HEK293T (cell line): ENCODE results near the gene CTSO.

ENCODE experiments used
- ARNT ChIP-seq: fragments of 450-650 bp; IDR thresholded peaks from 2 replicates; pipeline ENCODE4 v1.6.1; 2017; ENCODE audit warnings: mild to moderate bottlenecking
- BHLHE40 ChIP-seq: fragments of 450-650 bp; IDR thresholded peaks from 2 replicates; pipeline ENCODE4 v1.6.1; 2016; ENCODE audit warnings: mild to moderate bottlenecking, moderate library complexity, borderline replicate concordance
- ELF4 ChIP-seq: fragments of 450-650 bp; IDR thresholded peaks from 2 replicates; pipeline ENCODE4 v1.6.1; 2017; ENCODE audit warnings: antibody characterized with exemption
- FOXA1 ChIP-seq: fragments of 450-650 bp; IDR thresholded peaks from 2 replicates; pipeline ENCODE4 v1.6.1; 2016; ENCODE audit warnings: mild to moderate bottlenecking
- FOXK2 ChIP-seq: fragments of 450-650 bp; IDR thresholded peaks from 2 replicates; pipeline ENCODE4 v1.6.1; 2016; ENCODE audit warnings: mild to moderate bottlenecking
- FOXM1 ChIP-seq: fragments of 450-650 bp; IDR thresholded peaks from 2 replicates; pipeline ENCODE4 v1.6.1; 2017; ENCODE audit warnings: mild to moderate bottlenecking, borderline replicate concordance
- L3MBTL2 ChIP-seq: fragments of 450-650 bp; conservative IDR thresholded peaks from 2 replicates; pipeline ENCODE4 v1.6.1; 2016; ENCODE audit warnings: mild to moderate bottlenecking
- LEF1 ChIP-seq: fragments of 450-650 bp; IDR thresholded peaks from 2 replicates; pipeline ENCODE4 v1.6.1; 2017; ENCODE audit warnings: mild to moderate bottlenecking, borderline replicate concordance
- NFRKB ChIP-seq: fragments of 450-650 bp; IDR thresholded peaks from 2 replicates; pipeline ENCODE4 v1.6.1; 2016; ENCODE audit warnings: mild to moderate bottlenecking, moderate library complexity
- PKNOX1 ChIP-seq: fragments of 450-650 bp; IDR thresholded peaks from 2 replicates; pipeline ENCODE4 v1.6.1; 2016
- SP1 ChIP-seq: fragments of 450-650 bp; IDR thresholded peaks from 2 replicates; pipeline ENCODE4 v1.6.1; 2017
- SUZ12 ChIP-seq: fragments of 450-650 bp; IDR thresholded peaks from 2 replicates; pipeline ENCODE4 v1.6.1; 2016; ENCODE audit warnings: mild to moderate bottlenecking
- TARDBP ChIP-seq: fragments of 450-650 bp; IDR thresholded peaks from 2 replicates; pipeline ENCODE4 v1.6.1; 2016

- TF ChIP-seq PKNOX1 (no peak), BHLHE40 (no peak), SP1 (no peak), ARNT (no peak), SUZ12 (no peak), ELF4 (no peak), FOXM1 (no peak), NFRKB (no peak), FOXK2 (no peak), L3MBTL2 (no peak), FOXA1 (no peak), TARDBP (no peak), LEF1 (no peak)
Observed at GRCh38 chr4:155924637-155925036, 29.0 kb downstream of the CTSO start.
